H1 (cell line): ENCODE results near the gene G3BP1. TPM values are rescaled to one million over a fixed set of nuclear protein-coding genes. Genes with fewer than 3 reads are reported as not detected.

Experiments used
- CTCF ChIA-PET: fragments of 300-600 bp; sonication (Branson Sonifier 250); formaldehyde crosslinking; loops from one replicate; lab custom pipeline; 2021; ENCODE audit not compliant: partially characterized antibody; lab: Charles Lee
- POLR2A ChIA-PET: fragments of 300-600 bp; sonication (Branson Sonifier 250); formaldehyde crosslinking; loops from one replicate; lab custom pipeline; 2021; ENCODE audit warnings: inconsistent platforms; ENCODE audit not compliant: partially characterized antibody; lab: Charles Lee
- DNase-seq, 2 experiments: peaks; one replicate each; pipeline versions ENCODE4 v3.0.0 to v3.0.0-alpha.2; 2010 to 2022; ENCODE audit warnings: low spot score in 2 of 2, low read depth in 1 of 2, mixed read lengths in 1 of 2
- FAIRE-seq: peaks from 2 replicates; lab custom pipeline; 2011; peaks lifted over from hg19 to GRCh38; lab: Jason Lieb, UNC
- H2AFZ ChIP-seq: 2 replicates; pipeline ENCODE4 v1.8.1; 2012; ENCODE audit warnings: low read length, inconsistent platforms
- H2AK5ac ChIP-seq: 2 replicates; pipeline ENCODE4 v1.6.1; 2013; ENCODE audit warnings: low read depth, low read length
- H2BK120ac ChIP-seq: replicated peaks from 2 replicates; pipeline ENCODE3; 2013; ENCODE audit warnings: low read depth, low read length, inconsistent platforms
- H2BK12ac ChIP-seq: 2 replicates; pipeline ENCODE4 v1.6.1; 2013; ENCODE audit warnings: low read depth, low read length
- H2BK15ac ChIP-seq: 2 replicates; pipeline ENCODE4 v1.6.1; 2013; ENCODE audit warnings: low read length
- H2BK20ac ChIP-seq: 2 replicates; pipeline ENCODE4 v1.6.1; 2013; ENCODE audit warnings: low read length
- H2BK5ac ChIP-seq: 2 replicates; pipeline ENCODE4 v1.6.1; 2013; ENCODE audit warnings: low read depth, low read length
- H3K14ac ChIP-seq: 2 replicates; pipeline ENCODE4 v1.6.1; 2013; ENCODE audit warnings: inconsistent platforms; ENCODE audit not compliant: insufficient read length
- H3K18ac ChIP-seq: 2 replicates; pipeline ENCODE4 v1.6.1; 2013; ENCODE audit warnings: low read length; ENCODE audit errors: extremely low read depth
- H3K23ac ChIP-seq: 2 replicates; pipeline ENCODE4 v1.6.1; 2013; ENCODE audit warnings: inconsistent platforms; ENCODE audit not compliant: insufficient read length
- H3K23me2 ChIP-seq: 2 replicates; pipeline ENCODE4 v1.6.1; 2013; ENCODE audit warnings: low read depth, low read length
- H3K27ac ChIP-seq: 2 replicates; pipeline ENCODE4 v1.6.1; 2011; ENCODE audit warnings: low read depth, low read length, inconsistent platforms
- H3K27me3 ChIP-seq, 4 experiments: replicated peaks in 1 of 4; 1 replicate in 1 of 4; 2 replicates in 3 of 4; pipeline versions ENCODE4 v1.6.1 to v1.8.1; 2011 to 2013; ENCODE audit warnings: low read length in 3 of 4, mild to moderate bottlenecking in 3 of 4, inconsistent platforms in 2 of 4, mixed read lengths in 2 of 4, moderate library complexity in 1 of 4; ENCODE audit not compliant: control insufficient read depth in 3 of 4, insufficient read depth in 3 of 4; ENCODE audit errors: extremely low read depth in 1 of 4
- H3K36me3 ChIP-seq, 4 experiments: 2 replicates each; pipeline versions ENCODE4 v1.6.1 to v1.8.1; 2011 to 2013; ENCODE audit warnings: mild to moderate bottlenecking in 4 of 4, low read length in 3 of 4, moderate library complexity in 2 of 4, control low read depth in 1 of 4, inconsistent platforms in 1 of 4; ENCODE audit not compliant: insufficient read depth in 4 of 4, control insufficient read depth in 2 of 4
- H3K4ac ChIP-seq: replicated peaks from 2 replicates; pipeline ENCODE3; 2013; ENCODE audit warnings: low read length, low read depth, mixed read lengths, inconsistent platforms; ENCODE audit not compliant: insufficient read length
- H3K4me1 ChIP-seq, 4 experiments: replicated peaks in 1 of 4; 1 replicate in 1 of 4; 2 replicates in 3 of 4; pipeline versions ENCODE4 v1.6.1 to v1.8.1; 2011 to 2013; ENCODE audit warnings: low read length in 3 of 4, inconsistent platforms in 2 of 4, mixed read lengths in 1 of 4; ENCODE audit not compliant: insufficient read depth in 4 of 4, control insufficient read depth in 3 of 4
- H3K4me2 ChIP-seq, 2 experiments: 2 replicates each; pipeline versions ENCODE4 v1.6.1 to v1.8.1; 2011 to 2013; ENCODE audit warnings: low read depth in 2 of 2, low read length in 2 of 2, control low read depth in 1 of 2, inconsistent platforms in 1 of 2, mild to moderate bottlenecking in 1 of 2; ENCODE audit not compliant: insufficient read depth in 1 of 2
- H3K4me3 ChIP-seq, 4 experiments: fragments of 200-600, 300-600 bp in 1 of 4; sonication (generic), shearing (Covaris generic), sonication (Bioruptor Twin) in 1 of 4; 2 replicates each; pipeline versions ENCODE4 v1.5.1 to v1.8.1; 2011 to 2016; ENCODE audit warnings: low read length in 4 of 4, low read depth in 3 of 4, control low read depth in 2 of 4, inconsistent platforms in 2 of 4, mild to moderate bottlenecking in 2 of 4, mixed read lengths in 1 of 4, moderate library complexity in 1 of 4; ENCODE audit not compliant: insufficient read depth in 2 of 4; ENCODE audit errors: extremely low read depth in 1 of 4
- H3K56ac ChIP-seq: replicated peaks from 2 replicates; pipeline ENCODE3; 2013; ENCODE audit warnings: low read depth, mild to moderate bottlenecking, mixed read lengths, low read length, inconsistent platforms; ENCODE audit not compliant: insufficient read length
- H3K79me1 ChIP-seq: 2 replicates; pipeline ENCODE4 v1.6.1; 2013; ENCODE audit warnings: low read depth, low read length, control low read depth
- H3K79me2 ChIP-seq, 2 experiments: 2 replicates each; pipeline versions ENCODE4 v1.6.1 to v1.8.1; 2012 to 2013; ENCODE audit warnings: low read length in 2 of 2, mild to moderate bottlenecking in 2 of 2, inconsistent platforms in 1 of 2; ENCODE audit not compliant: insufficient read depth in 2 of 2, control insufficient read depth in 1 of 2
- H3K9ac ChIP-seq, 4 experiments: replicated peaks in 1 of 4; 1 replicate in 1 of 4; 2 replicates in 3 of 4; pipeline versions ENCODE4 v1.6.1 to v1.8.1; 2011 to 2013; ENCODE audit warnings: low read depth in 3 of 4, low read length in 3 of 4, control low read depth in 2 of 4, mild to moderate bottlenecking in 2 of 4, moderate library complexity in 2 of 4, inconsistent platforms in 1 of 4; ENCODE audit errors: extremely low read depth in 1 of 4
- H3K9me3 ChIP-seq, 2 experiments: 2 replicates each; pipeline versions ENCODE4 v1.6.1 to v1.8.1; 2012 to 2013; ENCODE audit warnings: mild to moderate bottlenecking in 2 of 2, moderate library complexity in 2 of 2, control low read depth in 1 of 2, inconsistent platforms in 1 of 2, low read depth in 1 of 2, low read length in 1 of 2, mixed read lengths in 1 of 2; ENCODE audit not compliant: insufficient read depth in 2 of 2
- H4K20me1 ChIP-seq, 2 experiments: replicated peaks in 1 of 2; 2 replicates each; pipeline versions ENCODE3 to v1.8.1; 2011 to 2013; ENCODE audit warnings: inconsistent platforms in 2 of 2, low read length in 2 of 2, mild to moderate bottlenecking in 1 of 2; ENCODE audit not compliant: insufficient read depth in 2 of 2, control insufficient read depth in 1 of 2
- H4K5ac ChIP-seq: 2 replicates; pipeline ENCODE4 v1.6.1; 2013; ENCODE audit warnings: low read length, low read depth, mixed read lengths, inconsistent platforms; ENCODE audit not compliant: insufficient read length
- H4K8ac ChIP-seq: 2 replicates; pipeline ENCODE4 v1.8.0; 2013; ENCODE audit warnings: mild to moderate bottlenecking, moderate library complexity, low read length, inconsistent platforms; ENCODE audit not compliant: insufficient read depth; ENCODE audit errors: extremely low read depth
- H4K91ac ChIP-seq: replicated peaks from 2 replicates; pipeline ENCODE3; 2013; ENCODE audit warnings: low read length, mixed read lengths, inconsistent platforms; ENCODE audit not compliant: insufficient read length
- ASH2L ChIP-seq: fragments of 200-600, 300-600 bp; sonication (generic); IDR thresholded peaks from one replicate; pipeline ENCODE4 v1.7.1; 2017; ENCODE audit warnings: low read length
- HDAC2 ChIP-seq, 2 experiments: fragments of 300-600 bp in 1 of 2; sonication (generic) in 1 of 2; IDR thresholded peaks; 2 replicates each; pipeline ENCODE4 v1.6.1; 2011 to 2012; ENCODE audit warnings: low read depth in 2 of 2, low read length in 2 of 2, mild to moderate bottlenecking in 2 of 2, moderate library complexity in 2 of 2, borderline replicate concordance in 1 of 2, inconsistent platforms in 1 of 2
- KDM1A ChIP-seq: fragments of 200-600, 300-600 bp; sonication (generic); IDR thresholded peaks from 2 replicates; pipeline ENCODE4 v1.7.1; 2016; ENCODE audit warnings: mild to moderate bottlenecking, low read length, borderline replicate concordance
- KDM4A ChIP-seq: IDR thresholded peaks from one replicate; pipeline ENCODE4 v1.7.1; 2012; ENCODE audit warnings: low read depth, mild to moderate bottlenecking, moderate library complexity, low read length, inconsistent platforms; ENCODE audit not compliant: severe bottlenecking
- SP2 ChIP-seq: IDR thresholded peaks from 2 replicates; pipeline ENCODE4 v1.6.1; 2012; ENCODE audit warnings: mild to moderate bottlenecking, low read length, inconsistent platforms
- WGBS, 2 experiments: shearing (Covaris generic) in 1 of 2; methylation state at CpG; one replicate each; pipeline versions ENCODE4 v1.1.6 to v1.1.7; 2013 to 2015; ENCODE audit warnings: low lambda C conversion rate in 2 of 2, mixed read lengths in 2 of 2, inconsistent platforms in 1 of 2, low coverage in 1 of 2, missing lambda C conversion rate in 1 of 2; ENCODE audit not compliant: insufficient replicate concordance in 2 of 2, insufficient coverage in 1 of 2, insufficient read length in 1 of 2; ENCODE audit errors: extremely low coverage in 1 of 2, missing lambda C conversion rate in 1 of 2; 5-methylcytosine and 5-hydroxymethylcytosine counted together
- polyA plus RNA-seq, 7 experiments: library from polyadenylated mRNA; depleted of rRNA in 3 of 7; stranded (reverse) in 5 of 7; unstranded in 2 of 7; fragments of >200 nt in 5 of 7; fragments of 200-250 nt in 2 of 7; gene quantifications; 1 replicate in 5 of 7; 2 replicates in 1 of 7; 4 replicates in 1 of 7; pipeline versions ENCODE4 v1.2.1 to v1.2.3, GENCODE V29; 2011 to 2013; ENCODE audit warnings: missing spikeins in 2 of 7, mixed read lengths in 2 of 7
- total RNA-seq: library from RNA; stranded (reverse); fragmentation: NEBNext Ultra II Directional; extraction: Animal tissue kit (Norgen Biotek cat#: 25700); gene quantifications from 2 replicates; pipeline ENCODE4 v1.2.1, GENCODE V29; 2021
- TF ChIP-seq, protein P1 (sequence below): IDR thresholded peaks from 2 replicates; pipeline ENCODE4 v1.6.1; 2011; ENCODE audit warnings: low read length, improper control_type of control experiment

The G3BP1 gene
- total and polyA plus RNA-seq, 2 of the 8 experiments (the other 6 are each of a cell fraction or from before 2014, with no cell fraction given) = 71.2 to 516 TPM

GRCh38 chr5:151798674-151799073, 26.9 kb downstream of the G3BP1 start:
- H2BK15ac ChIP-seq = no peak overlapping the region
- H3K23ac ChIP-seq = no peak overlapping the region
- no peak overlapping the region for H4K5ac ChIP-seq
- H3K27ac ChIP-seq = no peak overlapping the region
- DNase-seq (no peak), FAIRE-seq (no peak)
- H2BK12ac ChIP-seq = no peak overlapping the region
- H3K27me3 ChIP-seq = no peaks in the 10 kb centered on the region
- H3K14ac ChIP-seq = no peak overlapping the region
- H2AK5ac ChIP-seq = no peak overlapping the region
- H4K8ac ChIP-seq = no peak overlapping the region
- peaks cover 2 to 8% of the 10 kb centered on the region in 2 experiments for H4K20me1 ChIP-seq
- H2BK20ac ChIP-seq = no peak overlapping the region
- no peak overlapping the region for H3K4me3 ChIP-seq
- no peak overlapping the region for H2BK5ac ChIP-seq
- H3K4me2 ChIP-seq = no peak overlapping the region
- no peak overlapping the region for H2AFZ ChIP-seq
- peaks cover 3 to 85% of the 10 kb centered on the region in 2 experiments; a peak in 3 of 4 replicates for H3K79me2 ChIP-seq
- CTCF ChIA-PET = interaction anchor here (0.6 to 2.4 kb wide), 10 partner anchors 9 to 1071 kb away, joined by 3 to 10 read pairs (median 3); no protein-coding TSS in a partner anchor
- TF ChIP-seq ASH2L = no peak
- TF ChIP-seq KDM1A = no peak
- no peak for TF ChIP-seq HDAC2 (IDR thresholded peaks at IDR 0.05; ENCODE audit: borderline replicate concordance in 1 of 2, low read depth in 2 of 2, low read length in 2 of 2)
- TF ChIP-seq KDM4A = no peak
- TF ChIP-seq, protein P1, sequence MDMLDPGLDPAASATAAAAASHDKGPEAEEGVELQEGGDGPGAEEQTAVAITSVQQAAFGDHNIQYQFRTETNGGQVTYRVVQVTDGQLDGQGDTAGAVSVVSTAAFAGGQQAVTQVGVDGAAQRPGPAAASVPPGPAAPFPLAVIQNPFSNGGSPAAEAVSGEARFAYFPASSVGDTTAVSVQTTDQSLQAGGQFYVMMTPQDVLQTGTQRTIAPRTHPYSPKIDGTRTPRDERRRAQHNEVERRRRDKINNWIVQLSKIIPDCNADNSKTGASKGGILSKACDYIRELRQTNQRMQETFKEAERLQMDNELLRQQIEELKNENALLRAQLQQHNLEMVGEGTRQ = no peak
- no peak for TF ChIP-seq SP2
- H3K4ac ChIP-seq = no peak overlapping the region
- no peaks in the 10 kb centered on the region for H3K9me3 ChIP-seq
- peaks cover 35 to 97% (median 76%) of the 10 kb centered on the region in 4 experiments for H3K36me3 ChIP-seq
- no peak overlapping the region for H3K18ac ChIP-seq
- H3K9ac ChIP-seq = no peak overlapping the region
- no peak overlapping the region for H4K91ac ChIP-seq
- H3K23me2 ChIP-seq = no peaks in the 10 kb centered on the region
- 92% methylated on average over 3 of the region's 3 CpGs; no CpG with 5 or more reads in 1 of the 2 experiments for WGBS, 2 experiments
- no peak overlapping the region for H2BK120ac ChIP-seq
- H3K4me1 ChIP-seq = no peaks in the 10 kb centered on the region
- no peaks in the 10 kb centered on the region for H3K79me1 ChIP-seq
- H3K56ac ChIP-seq = no peak overlapping the region
- POLR2A ChIA-PET = interaction anchor here (0.6 to 7.4 kb wide), 7 partner anchors 11 to 952 kb away, joined by 3 to 50 read pairs (median 4); partner anchors contain the start of gene G3BP1
